ENCODE measurements around the gene ACTMAP. TPM values are rescaled to one million over a fixed set of nuclear protein-coding genes. Genes with fewer than 3 reads are reported as not detected.

Gene ACTMAP
- total RNA-seq, 1 experiment from 2014 or later: 5.5 TPM

DNA sequence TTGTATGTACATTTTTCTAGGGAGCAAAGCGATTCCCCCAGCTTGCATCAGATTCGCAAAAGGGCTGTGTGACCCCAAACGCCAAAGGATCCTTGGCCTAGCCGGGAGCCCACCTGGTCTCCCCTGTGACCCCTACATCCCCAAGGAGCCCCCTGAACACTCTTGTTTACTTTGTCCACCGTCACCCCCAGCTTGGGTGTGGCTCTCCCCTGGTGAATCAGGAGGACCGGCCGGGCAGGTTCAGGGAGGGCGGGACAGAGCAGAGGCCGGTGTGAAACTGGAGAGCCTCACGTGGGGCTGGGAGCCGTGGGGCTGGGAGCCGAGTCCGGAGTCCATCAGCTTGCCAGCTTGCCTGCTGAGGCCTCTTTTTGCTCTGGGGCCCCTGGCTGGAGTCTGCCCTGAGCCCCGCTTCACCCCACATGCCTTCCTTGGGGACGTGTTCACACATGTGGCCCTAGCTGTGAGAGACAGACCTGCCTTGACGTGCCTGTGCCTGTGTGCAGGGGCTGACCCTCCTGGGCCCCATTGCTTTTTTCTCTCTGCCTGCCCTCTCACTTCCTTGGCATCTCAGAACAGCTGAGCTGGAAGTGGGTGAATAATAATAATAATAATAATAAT, 31.4 kb downstream of the ACTMAP start:
- TF ChIP-seq TCF7L2 (IDR thresholded peaks at IDR 0.05; ENCODE audit: low read depth, low read length): no peak
- TF ChIP-seq, protein P1, sequence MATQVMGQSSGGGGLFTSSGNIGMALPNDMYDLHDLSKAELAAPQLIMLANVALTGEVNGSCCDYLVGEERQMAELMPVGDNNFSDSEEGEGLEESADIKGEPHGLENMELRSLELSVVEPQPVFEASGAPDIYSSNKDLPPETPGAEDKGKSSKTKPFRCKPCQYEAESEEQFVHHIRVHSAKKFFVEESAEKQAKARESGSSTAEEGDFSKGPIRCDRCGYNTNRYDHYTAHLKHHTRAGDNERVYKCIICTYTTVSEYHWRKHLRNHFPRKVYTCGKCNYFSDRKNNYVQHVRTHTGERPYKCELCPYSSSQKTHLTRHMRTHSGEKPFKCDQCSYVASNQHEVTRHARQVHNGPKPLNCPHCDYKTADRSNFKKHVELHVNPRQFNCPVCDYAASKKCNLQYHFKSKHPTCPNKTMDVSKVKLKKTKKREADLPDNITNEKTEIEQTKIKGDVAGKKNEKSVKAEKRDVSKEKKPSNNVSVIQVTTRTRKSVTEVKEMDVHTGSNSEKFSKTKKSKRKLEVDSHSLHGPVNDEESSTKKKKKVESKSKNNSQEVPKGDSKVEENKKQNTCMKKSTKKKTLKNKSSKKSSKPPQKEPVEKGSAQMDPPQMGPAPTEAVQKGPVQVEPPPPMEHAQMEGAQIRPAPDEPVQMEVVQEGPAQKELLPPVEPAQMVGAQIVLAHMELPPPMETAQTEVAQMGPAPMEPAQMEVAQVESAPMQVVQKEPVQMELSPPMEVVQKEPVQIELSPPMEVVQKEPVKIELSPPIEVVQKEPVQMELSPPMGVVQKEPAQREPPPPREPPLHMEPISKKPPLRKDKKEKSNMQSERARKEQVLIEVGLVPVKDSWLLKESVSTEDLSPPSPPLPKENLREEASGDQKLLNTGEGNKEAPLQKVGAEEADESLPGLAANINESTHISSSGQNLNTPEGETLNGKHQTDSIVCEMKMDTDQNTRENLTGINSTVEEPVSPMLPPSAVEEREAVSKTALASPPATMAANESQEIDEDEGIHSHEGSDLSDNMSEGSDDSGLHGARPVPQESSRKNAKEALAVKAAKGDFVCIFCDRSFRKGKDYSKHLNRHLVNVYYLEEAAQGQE (IDR thresholded peaks at IDR 0.05; ENCODE audit: insufficient read depth in 1 of 2, low read depth in 2 of 2, low read length in 1 of 2): no peak
- TF ChIP-seq, protein P2, sequence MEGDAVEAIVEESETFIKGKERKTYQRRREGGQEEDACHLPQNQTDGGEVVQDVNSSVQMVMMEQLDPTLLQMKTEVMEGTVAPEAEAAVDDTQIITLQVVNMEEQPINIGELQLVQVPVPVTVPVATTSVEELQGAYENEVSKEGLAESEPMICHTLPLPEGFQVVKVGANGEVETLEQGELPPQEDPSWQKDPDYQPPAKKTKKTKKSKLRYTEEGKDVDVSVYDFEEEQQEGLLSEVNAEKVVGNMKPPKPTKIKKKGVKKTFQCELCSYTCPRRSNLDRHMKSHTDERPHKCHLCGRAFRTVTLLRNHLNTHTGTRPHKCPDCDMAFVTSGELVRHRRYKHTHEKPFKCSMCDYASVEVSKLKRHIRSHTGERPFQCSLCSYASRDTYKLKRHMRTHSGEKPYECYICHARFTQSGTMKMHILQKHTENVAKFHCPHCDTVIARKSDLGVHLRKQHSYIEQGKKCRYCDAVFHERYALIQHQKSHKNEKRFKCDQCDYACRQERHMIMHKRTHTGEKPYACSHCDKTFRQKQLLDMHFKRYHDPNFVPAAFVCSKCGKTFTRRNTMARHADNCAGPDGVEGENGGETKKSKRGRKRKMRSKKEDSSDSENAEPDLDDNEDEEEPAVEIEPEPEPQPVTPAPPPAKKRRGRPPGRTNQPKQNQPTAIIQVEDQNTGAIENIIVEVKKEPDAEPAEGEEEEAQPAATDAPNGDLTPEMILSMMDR (IDR thresholded peaks at IDR 0.05): no peak
- no peak for TF ChIP-seq POLR2AphosphoS5 (IDR thresholded peaks at IDR 0.05; ENCODE audit: low read depth, low read length)
- no peak for TF ChIP-seq SIN3A (IDR thresholded peaks at IDR 0.05; ENCODE audit: borderline replicate concordance, insufficient read depth, low read depth, low read length)

DNA sequence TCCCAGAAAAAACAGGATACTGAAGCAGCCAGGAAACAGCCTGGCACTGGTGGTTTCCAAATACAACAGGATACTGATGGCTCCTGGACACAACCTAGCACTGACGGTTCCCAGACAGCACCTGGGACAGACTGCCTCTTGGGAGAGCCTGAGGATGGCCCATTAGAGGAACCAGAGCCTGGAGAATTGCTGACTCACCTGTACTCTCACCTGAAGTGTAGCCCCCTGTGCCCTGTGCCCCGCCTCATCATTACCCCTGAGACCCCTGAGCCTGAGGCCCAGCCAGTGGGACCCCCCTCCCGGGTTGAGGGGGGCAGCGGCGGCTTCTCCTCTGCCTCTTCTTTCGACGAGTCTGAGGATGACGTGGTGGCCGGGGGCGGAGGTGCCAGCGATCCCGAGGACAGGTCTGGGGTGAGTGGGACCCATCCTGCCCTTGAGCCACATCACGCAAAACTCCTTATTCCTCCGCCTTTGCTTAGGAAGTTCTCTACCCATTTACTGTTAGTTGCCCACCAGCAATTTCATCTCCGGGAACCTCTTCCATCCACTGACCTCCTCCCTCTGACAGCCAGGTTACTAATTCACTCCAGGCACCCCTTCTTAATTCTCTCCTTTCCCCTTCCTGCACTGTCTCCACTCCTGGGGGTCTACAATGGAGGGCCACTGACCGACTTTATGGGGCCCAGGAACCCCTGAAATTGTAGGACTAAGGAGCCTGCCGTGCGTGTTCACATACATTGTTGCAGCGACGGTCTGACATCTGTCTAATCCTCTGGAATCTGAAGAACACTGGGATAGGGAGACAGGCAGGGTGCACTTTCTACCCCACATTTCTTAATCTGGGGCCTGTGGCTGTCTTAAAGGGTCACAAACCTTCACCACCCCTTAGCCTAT, 32.1 kb downstream of the ACTMAP start:
- TF ChIP-seq, protein P2 (IDR thresholded peaks at IDR 0.05): no peak
- TF ChIP-seq POLR2AphosphoS5 (IDR thresholded peaks at IDR 0.05; ENCODE audit: low read depth, low read length) (no peak), SIN3A (IDR thresholded peaks at IDR 0.05; ENCODE audit: borderline replicate concordance, insufficient read depth, low read depth, low read length) (no peak), TCF7L2 (IDR thresholded peaks at IDR 0.05; ENCODE audit: low read depth, low read length) (no peak)
- TF ChIP-seq, protein P1 (IDR thresholded peaks at IDR 0.05; ENCODE audit: insufficient read depth in 1 of 2, low read depth in 2 of 2, low read length in 1 of 2): no peak
- DNase-seq (ENCODE audit: low read depth, low spot score) (no peak), ATAC-seq (no peak)
- ChIA-PET POLR2A (no interaction called here), CTCF (no interaction called here)
- Histone ChIP-seq H3K4me3 (ENCODE audit: low read depth in 2 of 2, low read length in 2 of 2) (peak overlapping the region; percentile 65 to 77), H3K27ac (ENCODE audit: low read length) (peak overlapping the region; percentile 86), H3K4me1 (ENCODE audit: control insufficient read depth, insufficient read depth, low read length) (peaks cover 11% of the 10 kb centered on the region), H3K9me3 (ENCODE audit: control insufficient read depth, insufficient read depth, low read depth, low read length) (no peaks in the 10 kb centered on the region), H3K27me3 (ENCODE audit: control insufficient read depth, insufficient read depth, low read length) (no peaks in the 10 kb centered on the region), H3K36me3 (ENCODE audit: control insufficient read depth, insufficient read depth, low read length) (peaks cover 3% of the 10 kb centered on the region; the same call in 1 of the 2 replicates)
- in situ Hi-C loops (cut with HindIII; ENCODE audit: low pct_unique_long_range_greater_than_20kb, low sequenced_read_pairs) (no loop called here), intact Hi-C loops (cut with micrococcal nuclease; ENCODE audit: unreplicated experiment) (no loop called here)
- BruUV-seq (replicated peaks): TSS peak; percentile 75

More for the DNA sequence above, 31.4 kb downstream of the ACTMAP start:
- ChIA-PET POLR2A (no interaction called here), CTCF (no interaction called here)
- H3K4me3 ChIP-seq (ENCODE audit: low read depth in 2 of 2, low read length in 2 of 2): peak overlapping the region; percentile 65 to 77
- in situ Hi-C loops (cut with HindIII; ENCODE audit: low pct_unique_long_range_greater_than_20kb, low sequenced_read_pairs): no loop called here
- peak overlapping the region; percentile 86 for H3K27ac ChIP-seq (ENCODE audit: low read length)
- no peaks in the 10 kb centered on the region for H3K9me3 ChIP-seq (ENCODE audit: control insufficient read depth, insufficient read depth, low read depth, low read length)
- intact Hi-C loops (cut with micrococcal nuclease; ENCODE audit: unreplicated experiment): no loop called here
- H3K36me3 ChIP-seq (ENCODE audit: control insufficient read depth, insufficient read depth, low read length): peaks cover 3% of the 10 kb centered on the region; the same call in 1 of the 2 replicates
- no peak for DNase-seq (ENCODE audit: low read depth, low spot score)
- H3K27me3 ChIP-seq (ENCODE audit: control insufficient read depth, insufficient read depth, low read length): no peaks in the 10 kb centered on the region
- H3K4me1 ChIP-seq (ENCODE audit: control insufficient read depth, insufficient read depth, low read length): peaks cover 11% of the 10 kb centered on the region
- BruUV-seq (replicated peaks): no TSS peak
- ATAC-seq: no peak
